ENCODE data around the gene SAP30L. TPM values are rescaled to one million over a fixed set of nuclear protein-coding genes. Genes with fewer than 3 reads are reported as not detected.

The SAP30L gene
- total and polyA plus RNA-seq, 8 donors: 12.4 to 22.1 (median 13.8) TPM

Other genes starting within 250 kb of the SAP30L start
- under 1 TPM in 2 of 6 donors, not detected in 4; 0.08 to 0.09 TPM for gene HAND1, start 32.2 kb downstream of the SAP30L start, total RNA-seq
- not detected for gene HAND1, start 32.2 kb downstream of the SAP30L start, polyA plus RNA-seq